Measurements from ENCODE around the gene DCHS1. TPM values are rescaled to one million over a fixed set of nuclear protein-coding genes. Genes with fewer than 3 reads are reported as not detected.

Gene DCHS1
- total RNA-seq, 4 donors from 2014 or later = 3.9 to 9.0 (median 6.4) TPM

GRCh38 chr11:6571434-6572008, 84.1 kb downstream of the DCHS1 start:
- no peak for DNase-seq (ENCODE audit: low spot score in 2 of 2)
- TF ChIP-seq POLR2AphosphoS5 (IDR thresholded peaks at IDR 0.05) = no peak
- no peak for TF ChIP-seq CTCF (IDR thresholded peaks at IDR 0.05)
- TF ChIP-seq POLR2A (IDR thresholded peaks at IDR 0.05) = no peak
- no peak for TF ChIP-seq EP300 (IDR thresholded peaks at IDR 0.05)
- H3K9me3 ChIP-seq = no peaks in the 10 kb centered on the region
- H3K4me3 ChIP-seq = no peak overlapping the region
- H3K27me3 ChIP-seq = no peaks in the 10 kb centered on the region
- H3K36me3 ChIP-seq = peaks cover 10% of the 10 kb centered on the region
- no peak overlapping the region for H3K27ac ChIP-seq
- WGBS = 63% methylated on average over 20 of the region's 22 CpGs
- peaks cover 10% of the 10 kb centered on the region for H3K4me1 ChIP-seq

Other genes with a start within 250 kb of the DCHS1 start
- 10 to 100 TPM; 15.8 to 26.2 (median 17.2) TPM for gene APBB1, start 236.7 kb downstream of the DCHS1 start, total RNA-seq
- gene HPX, start 214.8 kb downstream of the DCHS1 start, total RNA-seq = 10 to 100 TPM in 1 of 4 donors, 1 to 10 TPM in 2, under 1 TPM in 1; 0.47 to 15.5 (median 1.3) TPM
- 10 to 100 TPM; 20.0 to 40.2 (median 32.2) TPM for gene TRIM3, start 181.9 kb downstream of the DCHS1 start, total RNA-seq
- 10 to 100 TPM; 66.3 to 87.5 (median 83.4) TPM for gene ARFIP2, start 174.5 kb downstream of the DCHS1 start, total RNA-seq
- 10 to 100 TPM; 23.0 to 54.6 (median 32.0) TPM for gene TIMM10B, start 174.3 kb downstream of the DCHS1 start, total RNA-seq
- 10 to 100 TPM in 2 of 4 donors, 1 to 10 TPM in 2; 6.2 to 32.0 (median 9.6) TPM for gene DNHD1, start 158.5 kb downstream of the DCHS1 start, total RNA-seq
- 10 to 100 TPM; 15.9 to 33.6 (median 18.3) TPM for gene RRP8, start 52.2 kb downstream of the DCHS1 start, total RNA-seq
- gene ILK, start 52.0 kb downstream of the DCHS1 start, total RNA-seq = 10 to 100 TPM; 59.8 to 83.8 (median 71.5) TPM
- 10 to 100 TPM; 24.1 to 54.5 (median 40.1) TPM for gene TAF10, start 43.6 kb downstream of the DCHS1 start, total RNA-seq
- 100 to 1,000 TPM in 2 of 4 donors, 10 to 100 TPM in 2; 56.1 to 126 (median 81.9) TPM for gene TPP1, start 36.4 kb downstream of the DCHS1 start, total RNA-seq
- 10 to 100 TPM; 17.1 to 35.2 (median 26.4) TPM for gene MRPL17, start 27.5 kb upstream of the DCHS1 start, total RNA-seq
- gene OR2AG2, start 116.2 kb upstream of the DCHS1 start, total RNA-seq = under 1 TPM in 1 of 4 donors, not detected in 3; 0.24 TPM
- gene OR2AG1, start 127.2 kb upstream of the DCHS1 start, total RNA-seq = not detected
- gene OR6A2, start 143.9 kb upstream of the DCHS1 start, total RNA-seq = under 1 TPM in 1 of 4 donors, not detected in 3; 0.72 TPM
- not detected for gene OR10A5, start 189.9 kb upstream of the DCHS1 start, total RNA-seq
- gene OR10A2, start 207.2 kb upstream of the DCHS1 start, total RNA-seq = not detected
- gene OR10A4, start 220.8 kb upstream of the DCHS1 start, total RNA-seq = not detected
- under 1 TPM in 2 of 4 donors, not detected in 2; 0.72 to 0.76 TPM for gene OR2D2, start 236.7 kb upstream of the DCHS1 start, total RNA-seq